Breast epithelium (tissue), 4 donors: ENCODE data around the gene ZNF324. TPM values are rescaled to one million over a fixed set of nuclear protein-coding genes. Genes with fewer than 3 reads are reported as not detected.

Experiments used
- DNase-seq, 2 donors: peaks; one replicate each; pipeline ENCODE4 v3.0.0-alpha.2; 2019; ENCODE audit warnings: low spot score in 2 of 2
- H3K27ac ChIP-seq, 2 donors: fragments of 200-600 bp; sonication (generic) in 1 of 2; one replicate each; pipeline ENCODE4 v1.5.1; 2016 to 2019; ENCODE audit warnings: mild to moderate bottlenecking in 1 of 2
- H3K27me3 ChIP-seq, 2 donors: fragments of 200-600 bp; sonication (generic) in 1 of 2; one replicate each; pipeline versions ENCODE4 v1.5.1 to v1.6.0; 2017 to 2019; ENCODE audit warnings: control low read depth in 1 of 2, mild to moderate bottlenecking in 1 of 2
- H3K36me3 ChIP-seq: fragments of 200-600 bp; one replicate; pipeline ENCODE4 v1.5.1; 2019
- H3K4me1 ChIP-seq, 2 donors: fragments of 200-600 bp; sonication (generic); one replicate each; pipeline ENCODE4 v1.5.1; 2016 to 2019; ENCODE audit warnings: control low read depth in 1 of 2
- H3K4me3 ChIP-seq, 3 donors: fragments of 200-600 bp; sonication (generic); 1 replicate in 2 of 3; 2 replicates in 1 of 3; pipeline ENCODE4 v1.5.1; 2016 to 2019; ENCODE audit warnings: mild to moderate bottlenecking in 3 of 3, moderate library complexity in 2 of 3
- H3K9me3 ChIP-seq, 2 donors: fragments of 200-600 bp; sonication (generic) in 1 of 2; one replicate each; pipeline ENCODE4 v1.5.1; 2016 to 2019; ENCODE audit warnings: control low read depth in 1 of 2
- CTCF ChIP-seq, 3 donors: fragments of 450-650 bp; IDR thresholded peaks; one replicate each; pipeline ENCODE4 v1.5.1; 2016 to 2017; ENCODE audit warnings: antibody characterized with exemption in 3 of 3, mild to moderate bottlenecking in 3 of 3, moderate library complexity in 3 of 3
- POLR2A ChIP-seq: fragments of 450-650 bp; IDR thresholded peaks from one replicate; pipeline ENCODE4 v1.6.1; 2016; ENCODE audit warnings: antibody characterized with exemption, mild to moderate bottlenecking, moderate library complexity
- POLR2AphosphoS5 ChIP-seq, 3 donors: sonication (generic); formaldehyde crosslinking; IDR thresholded peaks; one replicate each; pipeline ENCODE4 v1.6.1; 2017; ENCODE audit warnings: antibody characterized with exemption in 3 of 3
- intact Hi-C: fragments of 100-400 bp; cut with DNase I; formaldehyde crosslinking; loops from one replicate; pipeline ENCODE4 v1.15.1; 2023; ENCODE audit warnings: low total_unique reads
- total RNA-seq, 3 donors: library from RNA; depleted of rRNA; stranded (reverse); fragments of >200 nt; gene quantifications; one replicate each; pipeline ENCODE4 v1.1.0, GENCODE V29; 2016

ZNF324 gene
- total RNA-seq, 3 donors from 2014 or later: 9.0 to 30.9 (median 24.3) TPM

GRCh38 chr19:58519355-58520256 is 52.7 kb downstream of the ZNF324 start, which contains the start of gene ZBTB45:
ZBTB45 (minus strand) TSS chr19:58519810; CDS start chr19:58517673, 2,137 bp downstream.
- DNase-seq: peak; percentile 90 to 92
- intact Hi-C loops: loop anchor here (1.0 kb wide), 1 partner anchor 40 kb away; no protein-coding TSS in a partner anchor
- Histone ChIP-seq H3K4me1 (peaks cover 9 to 17% of the 10 kb centered on the region in 2 donors), H3K27me3 (no peaks in the 10 kb centered on the region), H3K27ac (peak within 1 kb of the TSS; percentile 93 to 95), H3K36me3 (no peaks in the 10 kb centered on the region), H3K4me3 (peak within 1 kb of the TSS; percentile 82 to 93 (median 84)), H3K9me3 (no peaks in the 10 kb centered on the region)
- TF ChIP-seq POLR2A (no peak), POLR2AphosphoS5 (IDR thresholded peaks at IDR 0.05) (peak; percentile 92 to 94 (median 93)), CTCF (IDR thresholded peaks at IDR 0.05) (peak; percentile 77 to 87 (median 78))

- H3K4me3 ChIP-seq: peak overlapping the region; percentile 82 to 93 (median 84)
- no peaks in the 10 kb centered on the region for H3K27me3 ChIP-seq
- H3K4me1 ChIP-seq: peaks cover 9 to 16% of the 10 kb centered on the region in 2 donors
- peak overlapping the region; percentile 93 to 95 for H3K27ac ChIP-seq
- TF ChIP-seq CTCF (IDR thresholded peaks at IDR 0.05): peak in 1 of 3 donors; percentile 6
- TF ChIP-seq POLR2AphosphoS5 (IDR thresholded peaks at IDR 0.05): no peak
- H3K9me3 ChIP-seq: no peaks in the 10 kb centered on the region
- intact Hi-C loops: loop anchor here (1.0 kb wide), 1 partner anchor 41 kb away; no protein-coding TSS in a partner anchor
- DNase-seq: no peak
- no peaks in the 10 kb centered on the region for H3K36me3 ChIP-seq
These were observed 53.3 kb downstream of the ZNF324 start for GRCh38 chr19:58520257-58520599.

DNA sequence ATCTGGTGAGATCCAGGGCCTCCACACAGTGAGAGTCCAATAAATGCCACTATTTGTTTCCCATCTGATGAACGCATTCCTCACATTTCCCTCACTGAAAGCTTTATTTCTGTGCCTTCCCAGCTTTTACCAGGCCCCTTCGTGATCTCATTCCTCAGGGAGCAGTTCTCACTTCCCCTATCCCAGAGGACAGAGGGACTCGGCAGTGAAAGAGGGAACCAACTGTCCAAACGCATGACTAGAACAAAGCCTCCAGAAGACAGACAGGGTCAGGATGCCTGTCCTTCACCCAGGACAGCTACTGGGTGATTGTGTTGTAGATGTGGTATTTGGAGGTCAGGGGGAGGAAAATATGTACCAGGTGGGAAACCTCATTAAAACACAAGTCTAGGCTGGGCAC is 54.8 kb downstream of the ZNF324 start:
- Histone ChIP-seq H3K36me3 (no peaks in the 10 kb centered on the region), H3K27ac (no peak overlapping the region), H3K27me3 (no peaks in the 10 kb centered on the region), H3K9me3 (no peaks in the 10 kb centered on the region), H3K4me1 (peaks cover 9 to 16% of the 10 kb centered on the region in 2 donors), H3K4me3 (no peak overlapping the region)
- DNase-seq: no peak
- TF ChIP-seq CTCF (IDR thresholded peaks at IDR 0.05) (no peak), POLR2A (no peak), POLR2AphosphoS5 (IDR thresholded peaks at IDR 0.05) (no peak)
- intact Hi-C loops: no loop called here

GRCh38 chr19:58522709-58523108 is 55.8 kb downstream of the ZNF324 start:
- intact Hi-C loops: no loop called here
- peaks cover 7 to 13% of the 10 kb centered on the region in 2 donors for H3K4me1 ChIP-seq
- DNase-seq: no peak
- H3K27ac ChIP-seq: no peak overlapping the region
- no peaks in the 10 kb centered on the region for H3K9me3 ChIP-seq
- H3K4me3 ChIP-seq: no peak overlapping the region
- H3K36me3 ChIP-seq: no peaks in the 10 kb centered on the region
- no peaks in the 10 kb centered on the region for H3K27me3 ChIP-seq
- no peak for TF ChIP-seq POLR2A
- no peak for TF ChIP-seq CTCF (IDR thresholded peaks at IDR 0.05)
- TF ChIP-seq POLR2AphosphoS5 (IDR thresholded peaks at IDR 0.05): no peak

Other genes starting within 250 kb of the ZNF324 start
- 10 to 100 TPM; 10.1 to 70.2 (median 36.1) TPM for gene ZNF544, start 238.2 kb upstream of the ZNF324 start, total RNA-seq
- 10 to 100 TPM in 1 of 3 donors, 1 to 10 TPM in 2; 4.2 to 10.8 (median 9.2) TPM for gene ZNF8, start 188.1 kb upstream of the ZNF324 start, total RNA-seq
- 10 to 100 TPM; 44.3 to 72.7 (median 60.0) TPM for gene ERVK3-1, start 161.7 kb upstream of the ZNF324 start, total RNA-seq
- 1 to 10 TPM; 2.6 to 3.8 (median 3.6) TPM for gene ZSCAN22, start 140.1 kb upstream of the ZNF324 start, total RNA-seq
- gene A1BG, start 113.6 kb upstream of the ZNF324 start, total RNA-seq: 10 to 100 TPM; 40.6 to 42.7 (median 42.6) TPM
- gene ZNF497, start 104.3 kb upstream of the ZNF324 start, total RNA-seq: 1 to 10 TPM in 2 of 3 donors, under 1 TPM in 1; 0.80 to 5.3 (median 3.6) TPM
- gene ZNF837, start 86.0 kb upstream of the ZNF324 start, total RNA-seq: 1 to 10 TPM; 1.3 to 6.6 (median 2.3) TPM
- 1,000 to 10,000 TPM; 1,794 to 2,659 (median 2,022) TPM for gene RPS5, start 79.8 kb upstream of the ZNF324 start, total RNA-seq
- gene RNF225, start 71.4 kb upstream of the ZNF324 start, total RNA-seq: 1 to 10 TPM in 1 of 3 donors, not detected in 2; 2.9 TPM
- gene ZNF584, start 58.4 kb upstream of the ZNF324 start, total RNA-seq: 10 to 100 TPM; 13.6 to 16.1 (median 15.8) TPM
- 10 to 100 TPM in 1 of 3 donors, 1 to 10 TPM in 2; 3.5 to 13.3 (median 6.2) TPM for gene ZNF132, start 26.9 kb upstream of the ZNF324 start, total RNA-seq
- 1 to 10 TPM; 6.1 to 9.1 (median 7.2) TPM for gene ZNF324B, start 15.5 kb upstream of the ZNF324 start, total RNA-seq
- 10 to 100 TPM; 10.2 to 23.4 (median 20.0) TPM for gene ZNF446, start 9.3 kb downstream of the ZNF324 start, total RNA-seq
- 10 to 100 TPM in 2 of 3 donors, 1 to 10 TPM in 1; 4.7 to 18.0 (median 10.7) TPM for gene SLC27A5, start 44.9 kb downstream of the ZNF324 start, total RNA-seq
- gene ZBTB45, start 52.7 kb downstream of the ZNF324 start, total RNA-seq: 1 to 10 TPM; 8.2 to 9.2 (median 8.6) TPM
- 100 to 1,000 TPM; 110 to 190 (median 173) TPM for gene TRIM28, start 77.0 kb downstream of the ZNF324 start, total RNA-seq
- gene CHMP2A, start 88.0 kb downstream of the ZNF324 start, total RNA-seq: 100 to 1,000 TPM in 1 of 3 donors, 10 to 100 TPM in 2; 74.6 to 157 (median 92.8) TPM
- gene UBE2M, start 91.5 kb downstream of the ZNF324 start, total RNA-seq: 10 to 100 TPM; 19.0 to 21.3 (median 19.3) TPM
- gene MZF1, start 106.3 kb downstream of the ZNF324 start, total RNA-seq: 10 to 100 TPM; 18.7 to 43.0 (median 30.2) TPM